HUES6 (cell line): ENCODE results near the gene ROR1.

Experiments
- H3K27ac ChIP-seq: 2 replicates; pipeline ENCODE4 v1.7.0; 2013; ENCODE audit warnings: low read depth, mild to moderate bottlenecking, low read length, inconsistent platforms
- H3K27me3 ChIP-seq: 2 replicates; pipeline ENCODE4 v1.6.1; 2013; ENCODE audit warnings: low read length; ENCODE audit not compliant: control insufficient read depth, insufficient read depth
- H3K36me3 ChIP-seq: 2 replicates; pipeline ENCODE4 v1.6.1; 2013; ENCODE audit warnings: low read length; ENCODE audit not compliant: control insufficient read depth, insufficient read depth
- H3K4me1 ChIP-seq: 2 replicates; pipeline ENCODE4 v1.6.1; 2013; ENCODE audit warnings: low read length; ENCODE audit not compliant: control insufficient read depth, insufficient read depth
- H3K4me3 ChIP-seq: 2 replicates; pipeline ENCODE4 v1.5.1; 2013; ENCODE audit warnings: low read depth, low read length
- H3K9ac ChIP-seq: one replicate; pipeline ENCODE4 v1.6.1; 2013; ENCODE audit warnings: mild to moderate bottlenecking, low read length
- H3K9me3 ChIP-seq: 2 replicates; pipeline ENCODE4 v1.6.1; 2013; ENCODE audit warnings: low read depth, low read length; ENCODE audit not compliant: control insufficient read depth, insufficient read depth

Gene ROR1

GRCh38 chr1:63885899-63886298, 112.1 kb downstream of the ROR1 start:
- Histone ChIP-seq H3K4me3 (no peak overlapping the region), H3K4me1 (peaks cover 18% of the 10 kb centered on the region), H3K36me3 (no peaks in the 10 kb centered on the region), H3K9ac (no peak overlapping the region), H3K27me3 (no peaks in the 10 kb centered on the region), H3K9me3 (no peaks in the 10 kb centered on the region), H3K27ac (no peak overlapping the region)

GRCh38 chr1:63886340-63886739, 112.5 kb downstream of the ROR1 start:
- no peak overlapping the region for H3K27ac ChIP-seq
- H3K4me3 ChIP-seq, result no peak overlapping the region
- no peaks in the 10 kb centered on the region for H3K36me3 ChIP-seq
- no peaks in the 10 kb centered on the region for H3K9me3 ChIP-seq
- no peaks in the 10 kb centered on the region for H3K27me3 ChIP-seq
- peaks cover 23% of the 10 kb centered on the region for H3K4me1 ChIP-seq
- no peak overlapping the region for H3K9ac ChIP-seq

GRCh38 chr1:63887809-63888208, 114.0 kb downstream of the ROR1 start:
- no peaks in the 10 kb centered on the region for H3K9me3 ChIP-seq
- no peak overlapping the region for H3K9ac ChIP-seq
- no peak overlapping the region for H3K27ac ChIP-seq
- peaks cover 37% of the 10 kb centered on the region for H3K4me1 ChIP-seq
- H3K36me3 ChIP-seq, result no peaks in the 10 kb centered on the region
- no peak overlapping the region for H3K4me3 ChIP-seq
- no peaks in the 10 kb centered on the region for H3K27me3 ChIP-seq

- Histone ChIP-seq H3K36me3 (no peaks in the 10 kb centered on the region), H3K4me1 (peaks cover 36% of the 10 kb centered on the region), H3K9me3 (no peaks in the 10 kb centered on the region), H3K27me3 (no peaks in the 10 kb centered on the region), H3K9ac (no peak overlapping the region), H3K4me3 (no peak overlapping the region), H3K27ac (no peak overlapping the region)
Measured at GRCh38 chr1:63888984-63889383, 115.2 kb downstream of the ROR1 start.

GRCh38 chr1:63890468-63890867, 116.7 kb downstream of the ROR1 start:
- no peaks in the 10 kb centered on the region for H3K9me3 ChIP-seq
- H3K4me3 ChIP-seq, result no peak overlapping the region
- H3K9ac ChIP-seq, result no peak overlapping the region
- H3K27me3 ChIP-seq, result no peaks in the 10 kb centered on the region
- no peaks in the 10 kb centered on the region for H3K36me3 ChIP-seq
- no peak overlapping the region for H3K27ac ChIP-seq
- H3K4me1 ChIP-seq, result peaks cover 28% of the 10 kb centered on the region

GRCh38 chr1:63891060-63891690, 117.4 kb downstream of the ROR1 start:
- H3K4me1 ChIP-seq, result peaks cover 25% of the 10 kb centered on the region
- no peak overlapping the region for H3K4me3 ChIP-seq
- no peaks in the 10 kb centered on the region for H3K36me3 ChIP-seq
- no peaks in the 10 kb centered on the region for H3K27me3 ChIP-seq
- H3K9ac ChIP-seq, result no peak overlapping the region
- no peak overlapping the region for H3K27ac ChIP-seq
- H3K9me3 ChIP-seq, result no peaks in the 10 kb centered on the region

GRCh38 chr1:63892632-63893395, 119.0 kb downstream of the ROR1 start:
- H3K4me1 ChIP-seq, result peaks cover 24% of the 10 kb centered on the region
- no peaks in the 10 kb centered on the region for H3K9me3 ChIP-seq
- H3K27me3 ChIP-seq, result no peaks in the 10 kb centered on the region
- H3K27ac ChIP-seq, result no peak overlapping the region
- H3K9ac ChIP-seq, result no peak overlapping the region
- no peaks in the 10 kb centered on the region for H3K36me3 ChIP-seq
- H3K4me3 ChIP-seq, result no peak overlapping the region

GRCh38 chr1:63893976-63894375, 120.2 kb downstream of the ROR1 start:
- no peaks in the 10 kb centered on the region for H3K9me3 ChIP-seq
- H3K4me3 ChIP-seq, result no peak overlapping the region
- H3K27me3 ChIP-seq, result no peaks in the 10 kb centered on the region
- no peak overlapping the region for H3K27ac ChIP-seq
- no peaks in the 10 kb centered on the region for H3K36me3 ChIP-seq
- peaks cover 26% of the 10 kb centered on the region for H3K4me1 ChIP-seq
- no peak overlapping the region for H3K9ac ChIP-seq

GRCh38 chr1:63894627-63895265, 120.9 kb downstream of the ROR1 start:
- Histone ChIP-seq H3K36me3 (no peaks in the 10 kb centered on the region), H3K4me1 (peaks cover 33% of the 10 kb centered on the region), H3K27me3 (no peaks in the 10 kb centered on the region), H3K9me3 (no peaks in the 10 kb centered on the region), H3K4me3 (no peak overlapping the region), H3K9ac (no peak overlapping the region), H3K27ac (no peak overlapping the region)

GRCh38 chr1:63896755-63897154, 122.9 kb downstream of the ROR1 start:
- no peak overlapping the region for H3K9ac ChIP-seq
- no peak overlapping the region for H3K27ac ChIP-seq
- no peaks in the 10 kb centered on the region for H3K27me3 ChIP-seq
- H3K9me3 ChIP-seq, result no peaks in the 10 kb centered on the region
- peaks cover 30% of the 10 kb centered on the region for H3K4me1 ChIP-seq
- no peaks in the 10 kb centered on the region for H3K36me3 ChIP-seq
- no peak overlapping the region for H3K4me3 ChIP-seq
